GM18498 (cell line): ENCODE measurements around the gene ZCCHC7.
"Not testable (repeated sequence)": the region's sequence is repeated elsewhere in the genome, so short reads cannot be mapped to it uniquely, and the experiment has no call there.

Experiments
- ATAC-seq: cut with Tn5 transposase; IDR thresholded peaks from one replicate; pipeline ENCODE4 v1.9.1; 2021; ENCODE audit warnings: mild to moderate bottlenecking, moderate library complexity; ENCODE audit not compliant: unreplicated experiment

Gene ZCCHC7

DNA sequence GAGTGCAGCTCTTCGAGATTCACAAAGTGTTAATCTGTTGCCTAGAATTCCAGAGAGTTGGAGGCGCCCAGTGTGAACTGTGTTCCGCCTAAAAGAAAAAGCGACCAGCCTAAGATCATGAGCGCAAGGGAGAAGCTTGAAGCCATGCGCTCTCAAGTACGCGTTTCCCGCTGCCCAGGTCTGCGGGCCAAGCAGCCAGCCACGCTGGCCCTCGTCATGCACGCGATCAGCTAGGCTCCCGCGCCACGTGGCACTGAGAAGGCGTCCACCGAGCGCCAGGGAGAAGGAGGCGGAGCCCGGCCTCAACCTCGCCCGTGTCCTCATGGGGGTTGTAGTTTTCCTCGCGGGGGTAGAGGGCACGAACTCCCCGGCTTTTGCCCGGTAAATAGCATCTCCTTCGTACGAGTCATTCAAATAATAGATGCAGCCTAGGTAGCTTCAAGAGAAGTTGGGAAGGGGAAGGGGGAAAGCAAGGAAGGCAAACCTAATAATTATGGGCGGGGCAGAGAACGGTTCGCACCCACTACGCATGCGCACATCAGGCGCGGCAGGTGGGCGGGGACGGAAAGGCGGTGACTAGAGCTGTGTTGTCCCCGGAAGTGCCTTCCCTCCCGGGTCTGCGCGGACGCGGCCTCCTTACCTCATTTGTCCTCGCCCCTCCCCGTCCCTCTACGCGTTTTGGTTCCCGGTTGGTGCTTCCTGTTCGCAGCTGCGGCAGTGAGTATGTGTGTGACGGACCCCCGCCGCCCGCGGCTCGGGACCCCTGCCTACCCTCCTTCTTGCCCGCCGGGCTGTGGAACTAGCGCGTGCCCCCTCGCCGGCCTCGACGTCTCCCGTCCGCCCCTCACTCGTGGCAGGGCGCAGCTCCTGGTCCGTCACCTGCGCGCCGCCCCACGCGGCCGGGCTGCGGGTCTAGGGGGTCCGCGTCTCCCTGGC lies at the start of gene ZCCHC7:
Gene ZCCHC7, plus strand, starts transcription at position 668 of the 936 bp plus-strand sequence.
- peak; percentile 96 for ATAC-seq

GRCh38 chr9:37074790-37075189 lies 45.6 kb upstream of the ZCCHC7 start:
- ATAC-seq: not testable (repeated sequence)

- peak; percentile 92 for ATAC-seq
Measured at GRCh38 chr9:37079370-37080164, 40.8 kb upstream of the ZCCHC7 start.

- ATAC-seq: peak; percentile 10
Measured at GRCh38 chr9:37080165-37080628, 40.2 kb upstream of the ZCCHC7 start.

DNA sequence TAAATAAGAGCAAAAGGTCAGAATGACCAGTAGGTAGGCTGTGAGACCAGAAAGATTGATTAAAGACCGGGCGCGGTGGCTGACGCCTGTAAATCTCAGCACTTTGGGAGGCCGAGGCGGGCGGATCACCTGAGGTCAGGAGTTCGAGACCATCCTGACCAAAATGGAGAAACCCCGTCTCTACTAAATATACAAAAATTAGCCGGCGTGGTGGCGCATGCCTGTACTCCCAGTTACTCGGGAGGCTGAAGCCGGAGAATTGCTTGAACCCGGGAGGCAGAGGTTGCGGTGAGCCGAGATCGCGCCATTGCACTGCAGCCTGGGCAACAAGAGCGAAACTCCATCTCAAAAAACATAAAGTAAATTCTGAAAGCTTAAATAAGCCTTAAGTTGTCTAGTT lies 38.9 kb upstream of the ZCCHC7 start:
- not testable (repeated sequence) for ATAC-seq

DNA sequence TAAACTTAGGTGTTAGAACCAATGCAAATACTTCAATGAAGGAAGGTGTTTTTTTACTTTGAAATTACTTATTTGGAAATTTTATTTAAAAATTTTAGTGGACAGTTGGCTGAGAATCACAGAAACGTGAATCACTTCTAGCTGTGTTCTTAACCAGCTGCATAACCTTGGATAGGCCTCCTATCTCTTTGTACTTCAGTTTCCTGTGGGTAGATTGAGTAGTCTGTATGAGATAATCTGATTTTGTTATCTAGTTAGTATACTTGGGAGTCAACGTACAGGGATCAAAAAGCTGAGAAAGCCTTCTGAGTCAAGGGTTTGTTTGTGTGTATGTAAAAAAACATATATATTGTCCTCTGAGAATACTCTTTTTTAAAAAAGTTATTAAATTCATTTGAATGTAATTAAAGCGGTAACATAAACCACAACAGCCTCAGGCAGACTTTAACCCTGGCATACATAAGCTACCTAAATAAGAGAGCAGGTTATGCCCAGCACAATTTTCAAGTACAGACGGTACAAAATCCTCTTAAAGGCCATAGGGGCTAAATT lies 38.1 kb upstream of the ZCCHC7 start:
- ATAC-seq: no peak

- no peak for ATAC-seq
Measured at GRCh38 chr9:37083654-37084053, 36.7 kb upstream of the ZCCHC7 start.

DNA sequence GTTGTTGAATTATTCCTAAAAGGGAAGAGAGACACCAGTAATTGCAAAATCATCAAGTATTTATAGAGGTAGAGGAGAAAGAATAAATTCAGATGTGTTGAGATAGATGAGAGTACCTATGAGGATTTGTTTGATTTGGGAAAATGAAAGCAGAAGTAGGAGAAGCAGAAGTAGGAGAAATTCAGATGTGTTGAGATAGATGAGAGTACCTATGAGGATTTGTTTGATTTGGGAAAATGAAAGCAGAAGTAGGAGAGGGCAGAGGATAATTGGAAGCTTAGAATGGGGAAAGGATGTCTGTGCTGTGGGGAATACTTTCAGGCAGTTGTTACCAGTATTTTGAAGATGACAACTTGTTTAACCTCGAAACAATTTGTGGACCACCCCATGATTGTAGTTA lies 35.1 kb upstream of the ZCCHC7 start:
- no peak for ATAC-seq

GRCh38 chr9:37092714-37093295 lies 27.6 kb upstream of the ZCCHC7 start:
- ATAC-seq: not testable (repeated sequence)

DNA sequence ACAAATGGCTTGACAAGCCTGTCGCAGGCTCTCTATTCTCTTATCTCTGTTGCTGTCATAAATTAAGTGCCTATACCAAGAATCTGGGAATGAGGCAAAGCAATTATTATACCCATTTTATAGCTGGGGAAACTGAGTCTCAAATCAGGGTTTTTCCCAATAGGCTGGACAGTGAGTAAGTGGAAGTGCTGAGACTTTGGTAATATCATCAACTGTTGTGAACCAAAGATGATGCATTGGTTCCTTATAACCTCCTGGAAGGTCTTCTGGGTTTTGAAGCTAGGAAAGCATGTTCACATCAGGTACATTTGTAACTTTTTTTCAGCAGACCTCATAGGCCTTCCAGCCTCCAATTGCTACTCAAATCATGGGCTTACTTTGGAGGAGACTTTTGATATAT lies 25.6 kb upstream of the ZCCHC7 start:
- ATAC-seq: no peak

GRCh38 chr9:37096628-37097027 lies 23.7 kb upstream of the ZCCHC7 start:
- ATAC-seq: no peak

GRCh38 chr9:37097294-37097693 lies 23.1 kb upstream of the ZCCHC7 start:
- ATAC-seq: no peak

DNA sequence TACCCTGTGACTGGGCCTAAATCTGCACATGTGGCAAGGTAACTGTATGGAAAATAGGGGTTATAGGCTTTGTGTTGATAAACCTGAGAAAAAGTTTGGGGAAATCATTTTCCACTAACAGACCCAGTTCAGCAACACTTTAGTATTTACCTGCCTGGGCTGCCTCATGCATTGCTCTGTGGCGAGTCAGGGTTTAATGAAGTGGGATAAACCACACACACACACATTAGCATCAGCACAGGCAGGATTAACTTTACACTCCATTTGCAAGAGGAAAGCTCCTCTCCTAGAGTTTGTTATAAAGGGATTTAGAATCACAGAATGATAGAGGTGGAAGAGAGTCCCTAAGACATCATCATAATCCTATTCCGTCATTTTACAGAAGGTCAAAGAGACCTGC lies 20.0 kb upstream of the ZCCHC7 start:
- ATAC-seq: no peak

- ATAC-seq: peak; percentile 65
Measured at GRCh38 chr9:37100741-37101140, 19.6 kb upstream of the ZCCHC7 start.

GRCh38 chr9:37102486-37102885 lies 17.9 kb upstream of the ZCCHC7 start:
- no peak for ATAC-seq

- ATAC-seq: no peak
Measured at GRCh38 chr9:37104183-37104889, 16.0 kb upstream of the ZCCHC7 start.

GRCh38 chr9:37105234-37105633 lies 15.1 kb upstream of the ZCCHC7 start:
- no peak for ATAC-seq

- no peak for ATAC-seq
Measured at GRCh38 chr9:37107701-37108100, 12.7 kb upstream of the ZCCHC7 start.

DNA sequence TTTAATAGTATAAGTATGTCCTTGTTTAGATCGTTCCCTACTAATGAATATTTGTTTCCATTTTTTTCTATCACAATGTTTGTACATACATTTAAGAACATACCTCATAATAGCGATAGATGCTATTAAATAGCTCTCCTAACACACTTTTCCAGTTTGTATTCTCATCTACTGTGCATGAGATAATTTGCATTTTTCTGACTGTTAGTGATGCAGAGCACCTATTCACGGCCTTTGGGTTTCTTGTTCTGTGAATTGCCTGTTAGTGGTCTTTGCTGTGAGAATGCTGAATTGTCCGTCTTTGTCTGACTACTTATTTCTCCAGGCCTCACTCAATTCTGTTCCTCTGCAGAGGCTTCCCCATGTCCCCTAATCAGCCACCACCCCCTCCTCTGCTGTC lies 5.9 kb upstream of the ZCCHC7 start:
- not testable (repeated sequence) for ATAC-seq

DNA sequence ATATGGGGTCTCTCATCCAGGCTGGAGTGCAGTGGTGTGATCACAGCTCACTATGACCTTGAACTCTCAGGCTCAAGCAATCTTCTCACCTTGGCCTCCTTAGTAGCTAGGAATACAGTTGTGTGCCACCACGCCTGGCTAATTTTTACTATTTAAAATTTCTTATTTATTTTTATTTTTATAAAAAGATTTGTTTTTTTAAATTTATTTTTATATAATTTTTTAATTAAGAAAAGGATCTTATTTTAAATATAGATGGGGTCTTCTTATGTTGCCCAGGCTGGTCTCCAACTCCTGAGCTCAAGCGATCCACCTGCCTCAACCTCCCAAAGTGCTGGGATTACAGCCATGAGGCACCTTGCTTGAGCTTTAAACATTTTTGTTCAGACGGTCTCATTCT lies 2.4 kb upstream of the ZCCHC7 start:
- ATAC-seq: no peak
